Progenitor cell of endocrine pancreas (in vitro differentiated cells): ENCODE data around the gene SNED1. TPM values are rescaled to one million over a fixed set of nuclear protein-coding genes. Genes with fewer than 3 reads are reported as not detected.

Source experiments
- DNase-seq: peaks from one replicate; pipeline ENCODE4 v3.0.0; 2021; ENCODE audit warnings: low spot score; ENCODE audit not compliant: unreplicated experiment
- H3K27ac Mint-ChIP-seq: 2 replicates; pipeline ENCODE4 v1.8.0; 2021; ENCODE audit warnings: mild to moderate bottlenecking, moderate library complexity, mixed read lengths
- H3K27me3 Mint-ChIP-seq: 2 replicates; pipeline ENCODE4 v1.8.0; 2021; ENCODE audit warnings: mixed read lengths
- H3K36me3 Mint-ChIP-seq: 2 replicates; pipeline ENCODE4 v1.8.0; 2022; ENCODE audit warnings: mixed read lengths; ENCODE audit not compliant: insufficient read depth
- H3K4me1 Mint-ChIP-seq: 2 replicates; pipeline ENCODE4 v1.8.0; 2021; ENCODE audit warnings: low read depth, mixed read lengths
- H3K4me3 Mint-ChIP-seq: 2 replicates; pipeline ENCODE4 v1.8.0; 2021; ENCODE audit warnings: low read depth, mild to moderate bottlenecking, moderate library complexity, mixed read lengths
- H3K9me3 Mint-ChIP-seq: 2 replicates; pipeline ENCODE4 v1.8.0; 2021; ENCODE audit warnings: low read depth, mixed read lengths
- CTCF ChIP-seq: fragments of 200-600 bp; sonication (generic); IDR thresholded peaks from one replicate; pipeline ENCODE4 v1.5.0; 2021; ENCODE audit warnings: antibody characterized with exemption, mild to moderate bottlenecking; ENCODE audit not compliant: unreplicated experiment
- total RNA-seq: library from RNA; stranded (reverse); gene quantifications from 2 replicates; pipeline ENCODE4 v1.2.1, GENCODE V29; 2021

The SNED1 gene
- total RNA-seq, 1 donor from 2014 or later = 2.2 TPM

DNA sequence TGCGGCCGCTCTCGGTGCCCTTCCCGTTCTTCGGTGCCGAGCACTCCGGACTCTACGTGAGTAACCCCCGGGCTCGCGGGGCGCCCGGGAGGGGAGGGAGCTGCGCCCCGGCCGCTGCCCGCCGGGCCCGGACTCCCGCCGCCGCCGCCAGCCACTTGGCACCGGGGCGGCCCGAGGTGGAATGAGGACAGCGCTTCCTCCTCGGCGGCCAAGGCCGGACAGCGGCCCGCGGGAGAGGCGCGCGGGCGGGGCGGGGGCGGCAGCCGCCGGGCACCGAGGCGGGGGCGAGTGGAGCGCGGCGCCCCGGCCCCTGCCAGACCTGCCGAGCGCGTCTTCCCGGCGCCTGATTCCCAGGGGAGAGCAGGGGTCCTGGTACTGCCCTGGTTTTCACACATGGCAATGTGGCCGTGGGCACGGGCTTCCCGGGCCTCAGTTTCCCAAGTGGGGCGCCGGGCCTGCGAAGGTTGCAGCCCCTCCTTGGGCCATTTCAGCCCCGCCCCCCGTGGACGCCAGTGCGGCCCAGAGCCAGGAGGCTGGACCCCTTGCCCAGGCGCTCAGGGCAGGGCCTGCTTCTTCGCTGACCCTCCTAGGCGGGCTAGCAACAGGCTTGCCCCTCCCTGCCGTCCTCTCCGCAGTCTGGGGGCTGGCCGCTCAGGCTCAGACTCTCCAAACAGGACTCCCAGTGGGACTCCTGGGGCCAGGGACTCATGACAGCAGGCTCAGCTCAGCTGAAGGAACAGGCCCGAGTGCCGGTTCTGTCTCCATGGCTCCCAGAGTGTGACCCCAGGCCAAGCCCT is 775 bp downstream of the SNED1 start:
- no peaks in the 10 kb centered on the region for H3K36me3 Mint-ChIP-seq
- peaks cover 18% of the 10 kb centered on the region for H3K4me1 Mint-ChIP-seq
- H3K27me3 Mint-ChIP-seq = peaks cover 34% of the 10 kb centered on the region
- H3K27ac Mint-ChIP-seq = no peak overlapping the region
- peak overlapping the region; percentile 49 for H3K4me3 Mint-ChIP-seq
- H3K9me3 Mint-ChIP-seq = peaks cover 6% of the 10 kb centered on the region
- DNase-seq = peak; percentile 14
- no peak for TF ChIP-seq CTCF

- TF ChIP-seq CTCF = no peak
- peak; percentile 8 for DNase-seq
- H3K4me3 Mint-ChIP-seq = peak overlapping the region; percentile 49
- H3K36me3 Mint-ChIP-seq = no peaks in the 10 kb centered on the region
- peaks cover 6% of the 10 kb centered on the region for H3K9me3 Mint-ChIP-seq
- peaks cover 32% of the 10 kb centered on the region for H3K27me3 Mint-ChIP-seq
- peak overlapping the region; percentile 69 for H3K27ac Mint-ChIP-seq
- peaks cover 18% of the 10 kb centered on the region for H3K4me1 Mint-ChIP-seq
Observed at GRCh38 chr2:240999873-241000541, 1.6 kb downstream of the SNED1 start.

DNA sequence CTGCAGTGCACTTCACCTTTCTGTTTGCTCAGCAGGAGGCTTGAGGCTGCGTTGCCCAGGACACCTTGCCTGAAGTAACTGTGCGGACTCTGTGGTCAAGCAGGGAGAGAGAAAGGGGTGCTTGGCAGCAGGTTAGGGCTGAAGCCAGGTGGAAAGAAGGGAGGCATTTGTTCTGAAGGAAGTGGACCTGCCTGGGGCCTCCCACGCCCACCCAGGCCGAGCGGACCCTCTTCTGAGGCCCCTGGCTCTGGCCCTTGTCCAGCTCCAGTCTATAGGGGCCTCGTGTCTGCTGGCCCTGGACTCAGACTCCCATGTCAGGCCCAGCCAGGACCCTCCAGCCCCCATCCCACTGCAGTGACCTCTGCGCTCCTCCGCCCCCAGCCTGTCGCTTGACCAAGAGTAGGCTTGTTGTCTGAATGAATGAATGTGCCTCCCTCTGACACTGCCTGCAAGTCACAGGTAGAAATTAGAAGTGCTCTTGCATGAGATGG is 2.5 kb downstream of the SNED1 start:
- peak overlapping the region; percentile 31 for H3K4me3 Mint-ChIP-seq
- peak; percentile 6 for DNase-seq
- no peak for TF ChIP-seq CTCF
- H3K36me3 Mint-ChIP-seq = no peaks in the 10 kb centered on the region
- H3K27ac Mint-ChIP-seq = no peak overlapping the region
- H3K9me3 Mint-ChIP-seq = peaks cover 13% of the 10 kb centered on the region
- peaks cover 28% of the 10 kb centered on the region for H3K27me3 Mint-ChIP-seq
- peaks cover 18% of the 10 kb centered on the region for H3K4me1 Mint-ChIP-seq

- no peak for TF ChIP-seq CTCF
- Mint-ChIP-seq H3K27me3 (peaks cover 28% of the 10 kb centered on the region), H3K9me3 (peaks cover 16% of the 10 kb centered on the region), H3K36me3 (no peaks in the 10 kb centered on the region), H3K27ac (no peak overlapping the region), H3K4me1 (peaks cover 18% of the 10 kb centered on the region), H3K4me3 (no peak overlapping the region)
- DNase-seq = no peak
Observed at GRCh38 chr2:241001413-241002274, 3.2 kb downstream of the SNED1 start.
